GM18909 (cell line): ENCODE data around the gene MOV10.
"Not testable (repeated sequence)": the region's sequence is repeated elsewhere in the genome, so short reads cannot be mapped to it uniquely, and the experiment has no call there.

ENCODE experiments used
- ATAC-seq: cut with Tn5 transposase; IDR thresholded peaks from one replicate; pipeline ENCODE4 v1.9.1; 2021; ENCODE audit warnings: mild to moderate bottlenecking; ENCODE audit not compliant: unreplicated experiment, poor library complexity

MOV10 gene, protein sequence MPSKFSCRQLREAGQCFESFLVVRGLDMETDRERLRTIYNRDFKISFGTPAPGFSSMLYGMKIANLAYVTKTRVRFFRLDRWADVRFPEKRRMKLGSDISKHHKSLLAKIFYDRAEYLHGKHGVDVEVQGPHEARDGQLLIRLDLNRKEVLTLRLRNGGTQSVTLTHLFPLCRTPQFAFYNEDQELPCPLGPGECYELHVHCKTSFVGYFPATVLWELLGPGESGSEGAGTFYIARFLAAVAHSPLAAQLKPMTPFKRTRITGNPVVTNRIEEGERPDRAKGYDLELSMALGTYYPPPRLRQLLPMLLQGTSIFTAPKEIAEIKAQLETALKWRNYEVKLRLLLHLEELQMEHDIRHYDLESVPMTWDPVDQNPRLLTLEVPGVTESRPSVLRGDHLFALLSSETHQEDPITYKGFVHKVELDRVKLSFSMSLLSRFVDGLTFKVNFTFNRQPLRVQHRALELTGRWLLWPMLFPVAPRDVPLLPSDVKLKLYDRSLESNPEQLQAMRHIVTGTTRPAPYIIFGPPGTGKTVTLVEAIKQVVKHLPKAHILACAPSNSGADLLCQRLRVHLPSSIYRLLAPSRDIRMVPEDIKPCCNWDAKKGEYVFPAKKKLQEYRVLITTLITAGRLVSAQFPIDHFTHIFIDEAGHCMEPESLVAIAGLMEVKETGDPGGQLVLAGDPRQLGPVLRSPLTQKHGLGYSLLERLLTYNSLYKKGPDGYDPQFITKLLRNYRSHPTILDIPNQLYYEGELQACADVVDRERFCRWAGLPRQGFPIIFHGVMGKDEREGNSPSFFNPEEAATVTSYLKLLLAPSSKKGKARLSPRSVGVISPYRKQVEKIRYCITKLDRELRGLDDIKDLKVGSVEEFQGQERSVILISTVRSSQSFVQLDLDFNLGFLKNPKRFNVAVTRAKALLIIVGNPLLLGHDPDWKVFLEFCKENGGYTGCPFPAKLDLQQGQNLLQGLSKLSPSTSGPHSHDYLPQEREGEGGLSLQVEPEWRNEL

DNA sequence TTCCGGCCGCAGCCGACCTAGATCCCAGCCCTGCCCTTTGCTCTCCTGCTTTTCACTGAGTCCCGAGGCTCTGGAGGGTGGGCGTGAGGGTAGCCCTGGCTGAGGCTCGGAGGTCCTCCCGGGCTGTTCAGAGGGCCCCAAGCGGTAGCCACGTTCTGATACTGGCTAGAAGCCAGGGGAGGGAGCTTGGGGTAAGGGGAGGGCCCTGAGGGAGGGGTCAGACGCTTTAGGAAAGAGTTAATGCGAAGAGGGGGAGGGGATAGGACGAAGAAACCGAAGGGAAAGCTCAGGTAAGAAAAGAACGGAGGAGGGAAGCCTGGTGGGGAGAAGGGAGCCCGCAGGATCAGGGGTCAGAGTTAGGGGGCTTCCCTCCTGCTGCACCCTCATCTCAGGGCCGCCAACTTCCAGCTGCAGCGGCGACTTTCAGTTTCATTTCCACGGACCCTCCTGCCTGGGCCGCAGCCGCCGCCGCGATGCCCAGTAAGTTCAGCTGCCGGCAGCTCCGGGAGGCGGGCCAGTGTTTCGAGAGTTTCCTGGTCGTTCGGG lies at the start of gene MOV10:
Gene MOV10, plus strand, starts transcription at position 220 of the 546 bp plus-strand sequence. Its CDS starts 254 bp downstream, at position 474.
- peak; percentile 71 for ATAC-seq

DNA sequence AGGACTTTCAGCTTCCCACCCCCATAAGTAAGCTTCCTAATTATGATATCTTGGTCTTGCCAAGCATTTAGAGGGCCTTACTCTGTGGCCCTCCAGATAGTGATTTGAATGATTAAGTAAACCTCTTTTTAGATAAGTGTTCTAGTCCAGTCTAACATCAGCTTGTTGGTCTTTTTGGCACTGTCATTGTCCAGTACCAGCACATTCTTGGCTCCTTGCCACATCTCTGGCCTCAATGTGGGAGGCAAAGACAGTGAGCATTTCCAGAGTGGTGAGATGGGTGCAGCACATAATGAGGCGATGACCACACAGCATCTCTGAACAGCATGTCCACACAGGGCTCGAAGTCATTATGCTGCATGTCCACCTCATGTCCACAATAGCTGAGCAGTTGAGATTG lies 48.8 kb upstream of the MOV10 start:
- no peak for ATAC-seq

DNA sequence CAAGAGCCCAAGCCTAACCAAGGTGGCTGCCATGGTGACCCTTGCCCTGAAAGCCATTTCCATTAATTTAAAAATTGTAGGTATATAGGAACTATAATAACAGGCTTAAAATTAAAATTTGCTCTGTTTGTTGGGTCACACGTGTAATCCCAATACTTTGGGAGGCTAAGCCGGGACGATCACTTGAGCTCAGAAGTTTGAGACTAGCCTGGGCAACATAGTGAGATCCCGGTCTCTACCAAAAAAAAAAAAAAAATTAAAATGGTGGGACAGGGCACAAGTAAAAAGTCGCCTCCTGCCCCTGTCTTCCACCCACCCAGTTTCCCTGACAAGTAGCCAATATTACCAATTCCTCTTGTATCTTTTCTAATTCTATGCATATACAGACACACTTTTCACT lies 48.3 kb upstream of the MOV10 start:
- no peak for ATAC-seq

DNA sequence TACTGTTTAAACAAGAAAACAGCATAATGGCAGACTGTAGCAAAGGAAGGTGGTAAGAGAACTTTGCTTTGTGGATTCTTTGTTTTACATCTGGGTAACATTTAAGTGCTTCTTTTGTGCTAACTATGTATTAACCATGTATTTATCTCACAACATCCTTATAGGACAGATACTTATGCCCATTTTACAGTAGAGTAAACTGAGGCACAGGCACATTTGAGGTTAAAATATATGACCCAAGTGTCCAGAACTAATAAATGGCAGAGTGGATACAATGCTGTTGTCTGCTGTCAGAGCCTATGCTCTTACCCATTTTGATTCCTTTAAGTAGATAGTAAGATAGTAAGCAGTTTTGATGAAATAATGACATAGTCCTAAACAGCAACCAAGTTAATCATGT lies 47.6 kb upstream of the MOV10 start:
- no peak for ATAC-seq

DNA sequence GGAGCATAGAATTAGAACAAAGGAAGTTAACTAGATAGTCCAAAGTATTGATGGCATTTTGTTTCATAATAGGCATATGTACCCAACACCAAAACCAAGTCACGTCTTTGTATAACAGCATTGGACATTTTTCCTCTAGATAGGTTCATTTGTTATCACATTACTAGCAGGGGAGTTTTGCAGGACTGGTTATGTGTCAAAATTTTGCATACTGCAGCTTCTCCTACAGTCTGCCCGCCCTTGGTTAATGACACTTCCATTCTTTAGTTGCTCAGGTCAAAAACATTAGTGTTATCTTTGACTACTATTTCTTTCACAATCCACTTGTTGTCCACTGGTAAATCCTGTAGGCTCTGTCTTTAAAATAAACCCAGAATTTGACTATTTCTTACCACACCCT lies 45.9 kb upstream of the MOV10 start:
- no peak for ATAC-seq

DNA sequence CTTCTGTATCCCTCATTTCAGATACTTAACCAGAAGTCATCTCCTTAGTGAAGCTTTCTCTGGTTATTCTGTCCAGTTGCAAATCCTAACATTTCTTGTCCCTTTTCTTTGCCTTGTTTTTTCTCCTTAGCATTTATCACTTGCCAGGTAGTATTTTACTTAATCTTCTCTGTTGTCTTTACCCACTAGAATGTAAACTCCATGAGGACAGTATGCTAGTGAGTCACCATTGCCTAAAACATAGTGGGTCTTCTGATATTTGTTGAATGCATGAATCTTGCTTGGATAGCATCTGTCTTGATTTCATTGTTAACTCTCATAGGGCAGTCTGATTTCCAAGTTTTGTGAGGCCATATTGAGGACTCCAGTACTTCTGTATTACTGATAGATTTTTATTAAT lies 45.2 kb upstream of the MOV10 start:
- ATAC-seq: no peak

DNA sequence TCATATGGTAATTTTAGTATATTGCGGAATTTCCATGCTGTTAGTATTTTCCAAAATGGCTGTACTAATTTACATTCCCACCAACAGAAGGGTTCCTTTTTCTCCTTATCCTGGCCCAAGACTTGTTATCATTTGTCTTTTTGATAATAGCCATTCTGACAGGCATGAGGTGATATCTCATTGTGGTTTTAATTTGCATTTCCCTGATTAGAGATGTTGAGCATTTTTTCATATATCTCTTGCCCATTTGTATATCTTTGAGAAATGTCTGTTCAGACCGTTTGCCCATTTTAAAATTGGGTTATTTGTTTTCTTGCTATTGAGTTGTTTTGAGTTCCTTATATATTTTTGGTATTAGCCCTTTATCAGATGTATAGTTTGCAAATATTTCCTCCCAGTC lies 40.8 kb upstream of the MOV10 start:
- ATAC-seq: no peak

DNA sequence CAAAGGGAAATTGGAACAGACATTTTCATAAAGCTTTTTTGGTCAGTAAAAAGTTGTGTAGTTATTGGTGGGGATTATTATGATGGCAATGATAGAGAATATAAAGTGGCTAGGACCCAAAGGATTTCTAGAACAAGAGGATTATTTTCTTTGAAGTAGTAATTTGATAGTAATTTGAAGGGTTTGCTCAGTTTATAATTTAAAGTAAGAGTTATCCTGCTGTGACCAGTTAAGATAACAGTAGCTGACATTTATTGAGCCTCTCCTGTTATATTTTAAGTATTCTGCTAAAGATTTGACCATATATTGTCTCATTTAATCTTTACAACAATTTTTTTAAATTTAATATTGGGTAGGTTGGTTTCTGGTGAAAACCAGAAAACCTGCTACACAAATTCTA lies 40.1 kb upstream of the MOV10 start:
- ATAC-seq: no peak

DNA sequence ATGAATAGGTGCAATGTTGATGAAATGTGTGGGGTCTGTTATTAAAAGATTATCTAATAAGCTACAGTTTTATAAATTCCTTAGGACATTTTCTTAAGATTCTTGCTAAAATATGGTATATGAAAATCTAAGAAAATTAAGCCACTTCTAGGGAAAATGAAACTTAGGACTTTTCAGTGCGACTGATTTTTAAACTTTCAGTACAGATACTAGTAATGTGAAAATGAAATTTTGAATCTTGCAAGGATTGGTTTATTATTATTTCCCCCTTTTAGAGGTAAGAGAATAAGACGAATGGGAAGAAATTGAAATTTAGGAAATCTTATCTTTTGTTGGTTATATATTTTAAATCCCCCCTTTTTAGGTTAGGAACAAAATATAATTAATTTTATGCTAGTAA lies 38.4 kb upstream of the MOV10 start:
- no peak for ATAC-seq

DNA sequence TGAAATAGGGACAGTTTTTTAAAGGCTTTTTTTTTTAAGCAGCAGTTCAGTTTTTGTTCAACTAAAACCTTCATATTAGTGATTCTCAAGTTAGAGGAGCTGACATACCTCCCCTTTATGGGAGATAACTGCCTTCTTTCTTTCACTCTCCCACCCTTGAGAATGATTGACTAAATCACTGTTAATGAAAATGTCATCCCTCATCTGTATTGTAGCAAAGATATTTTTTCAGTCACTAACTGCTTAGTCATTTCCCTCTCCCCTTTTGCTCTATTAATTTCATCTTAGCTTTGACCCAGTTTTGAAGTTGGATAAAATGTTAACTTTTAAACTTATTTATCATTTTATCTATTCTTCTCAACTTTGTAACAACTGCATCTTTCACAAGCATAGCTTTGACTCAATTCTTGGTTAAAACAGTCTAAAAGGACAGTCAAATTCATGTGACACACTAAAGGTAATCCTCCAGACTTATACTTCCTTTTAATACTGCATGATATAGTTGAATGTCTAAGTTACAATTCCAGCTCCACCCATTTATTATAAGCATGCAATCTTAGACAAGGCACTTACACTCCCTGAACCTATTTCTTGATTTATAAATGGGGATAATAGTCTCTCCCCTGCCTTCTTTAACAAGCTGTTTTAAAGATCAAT lies 37.7 kb upstream of the MOV10 start:
- ATAC-seq: peak; percentile 50

DNA sequence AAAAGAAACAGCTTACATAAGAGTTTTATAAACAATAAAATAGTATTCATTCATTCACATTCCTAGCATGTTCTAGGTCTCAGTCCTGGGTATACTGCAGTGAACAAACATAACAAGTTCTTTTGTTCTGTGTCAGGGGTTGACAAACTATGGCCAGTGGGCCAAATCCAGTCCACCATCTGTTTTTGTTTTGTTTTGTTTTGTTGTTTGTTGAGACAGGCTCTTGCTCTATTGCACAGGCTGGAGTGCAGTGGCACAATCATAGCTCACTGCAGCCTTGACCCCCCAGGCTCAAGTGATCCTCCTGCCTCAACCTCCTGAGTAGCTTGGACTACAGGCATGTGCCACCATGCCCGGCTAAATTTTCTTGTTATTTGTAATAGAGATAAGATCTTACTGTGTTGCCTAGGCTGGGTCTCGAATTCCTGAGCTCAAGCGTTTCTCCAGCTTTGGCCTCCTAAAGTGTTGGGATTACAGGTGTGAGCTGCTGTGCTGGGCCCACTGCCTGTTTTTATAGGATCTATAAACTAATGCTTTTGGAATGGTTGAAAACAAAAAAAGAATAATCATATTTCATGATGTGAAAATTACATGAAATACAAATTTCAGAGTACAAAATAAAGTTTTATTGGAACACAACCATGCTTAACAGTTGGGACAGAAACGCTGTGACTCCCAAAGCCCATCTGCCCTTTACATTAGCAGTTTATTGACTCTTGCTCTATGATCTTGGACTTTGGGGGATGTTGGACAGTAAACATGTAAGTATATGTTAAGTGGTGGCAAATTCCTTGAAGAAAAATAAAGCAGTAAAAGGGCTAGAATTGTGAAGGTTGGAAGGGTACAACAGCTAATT lies 37.0 kb upstream of the MOV10 start:
- no peak for ATAC-seq

DNA sequence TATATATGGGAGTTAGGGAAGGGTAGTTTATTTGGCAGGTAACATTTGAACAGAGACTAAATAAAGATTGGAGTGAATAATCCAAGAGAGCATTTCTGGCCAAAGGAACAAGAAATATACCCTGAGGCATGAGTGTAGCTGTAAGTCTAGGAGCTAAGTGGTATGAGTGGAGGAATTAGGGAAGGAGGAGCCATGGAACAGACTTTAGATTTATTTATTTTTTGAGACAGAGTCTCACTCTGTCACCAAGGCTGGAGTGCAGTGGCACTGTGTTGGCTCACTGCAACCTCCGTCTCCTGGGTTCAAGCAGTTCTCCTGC lies 36.4 kb upstream of the MOV10 start:
- no peak for ATAC-seq

DNA sequence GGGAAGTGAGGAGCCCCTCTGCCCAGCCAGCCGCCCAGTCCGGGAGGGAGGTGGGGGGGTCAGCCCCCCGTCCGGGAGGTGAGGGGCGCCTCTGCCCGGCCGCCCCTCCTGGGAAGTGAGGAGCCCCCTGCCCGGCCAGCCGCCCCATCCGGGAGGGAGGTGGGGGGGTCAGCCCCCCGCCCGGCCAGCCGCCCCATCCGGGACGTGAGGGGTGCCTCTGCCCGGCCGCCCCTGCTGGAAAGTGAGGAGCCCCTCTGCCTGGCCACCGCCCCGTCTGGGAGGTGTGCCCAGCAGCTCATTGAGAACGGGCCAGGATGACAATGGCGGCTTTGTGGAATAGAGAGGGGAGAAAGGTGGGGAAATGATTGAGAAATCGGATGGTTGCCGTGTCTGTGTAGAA lies 34.0 kb upstream of the MOV10 start:
- not testable (repeated sequence) for ATAC-seq

DNA sequence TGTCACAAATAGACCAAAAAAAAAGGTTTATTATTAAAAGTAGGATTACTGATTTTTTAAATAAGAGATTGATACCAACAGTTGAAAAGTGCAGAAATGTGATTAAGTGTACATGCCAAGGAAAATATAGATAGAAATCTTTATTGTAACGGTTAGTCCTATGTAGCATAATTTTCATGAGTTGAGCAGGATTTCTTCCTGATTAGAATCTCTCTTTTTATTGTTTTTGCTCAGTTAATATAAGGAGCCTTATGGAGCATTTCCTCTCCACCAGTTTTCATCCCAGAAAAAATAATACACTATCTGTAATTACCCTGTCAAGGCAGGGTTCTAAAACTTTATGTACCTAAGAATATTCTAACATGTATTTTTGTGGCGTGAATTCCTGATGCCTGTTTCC lies 31.4 kb upstream of the MOV10 start:
- no peak for ATAC-seq

DNA sequence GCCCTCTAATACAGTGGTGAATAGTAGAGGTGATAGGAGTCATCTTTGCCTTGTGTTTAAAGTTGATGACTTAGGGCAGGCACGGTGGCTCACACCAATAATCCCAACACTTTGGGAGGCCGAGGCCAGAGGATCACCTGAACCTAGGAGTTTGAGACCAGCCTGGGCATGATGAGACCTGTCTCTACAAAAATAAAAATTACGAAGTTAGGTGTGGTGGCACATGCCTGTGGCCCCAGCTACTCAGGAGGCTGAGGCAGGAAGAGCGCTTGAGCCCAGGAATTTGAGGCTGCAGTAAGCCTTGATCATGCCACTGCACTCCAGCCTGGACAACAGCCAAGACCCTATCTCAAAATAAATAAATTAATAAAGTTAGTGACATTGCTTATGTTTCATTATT lies 28.2 kb upstream of the MOV10 start:
- no peak for ATAC-seq

DNA sequence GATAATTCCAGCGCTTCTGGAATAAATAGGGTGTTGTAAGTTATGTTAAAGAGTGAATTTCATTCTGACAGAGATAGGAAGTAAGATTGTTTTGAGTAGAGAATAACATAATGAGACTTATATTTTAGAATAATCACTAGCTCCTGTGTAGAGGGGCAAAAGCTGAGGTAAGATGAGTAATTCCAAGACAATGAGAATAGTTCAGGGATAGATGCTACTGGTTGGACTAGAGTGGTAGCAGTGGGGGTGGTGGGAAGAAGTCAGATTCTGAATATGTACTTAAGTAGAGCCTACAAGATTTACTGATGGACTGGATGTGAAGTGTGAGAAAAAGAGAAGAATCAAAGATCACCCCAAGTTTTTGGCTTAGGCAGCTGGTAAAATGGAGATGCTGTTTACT lies 23.3 kb upstream of the MOV10 start:
- ATAC-seq: no peak

DNA sequence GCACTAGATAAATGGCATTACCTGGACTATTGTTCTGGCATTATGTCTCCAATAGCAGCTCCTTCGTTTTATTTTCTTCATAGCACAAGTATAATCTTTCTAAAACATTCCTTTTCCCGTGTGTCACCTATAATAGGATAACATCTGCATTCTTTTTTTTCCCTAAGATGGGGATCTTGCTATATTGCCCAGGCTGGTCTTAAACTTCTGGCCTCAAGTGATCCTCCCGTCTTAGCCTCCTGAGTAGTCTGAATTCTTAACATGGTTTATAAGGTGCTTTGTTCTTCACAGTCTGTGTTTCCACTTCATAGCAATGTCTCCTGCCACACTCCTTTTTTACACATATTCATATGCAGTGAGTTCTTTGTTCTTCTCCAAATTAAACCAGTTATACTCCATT lies 8.6 kb upstream of the MOV10 start:
- no peak for ATAC-seq

DNA sequence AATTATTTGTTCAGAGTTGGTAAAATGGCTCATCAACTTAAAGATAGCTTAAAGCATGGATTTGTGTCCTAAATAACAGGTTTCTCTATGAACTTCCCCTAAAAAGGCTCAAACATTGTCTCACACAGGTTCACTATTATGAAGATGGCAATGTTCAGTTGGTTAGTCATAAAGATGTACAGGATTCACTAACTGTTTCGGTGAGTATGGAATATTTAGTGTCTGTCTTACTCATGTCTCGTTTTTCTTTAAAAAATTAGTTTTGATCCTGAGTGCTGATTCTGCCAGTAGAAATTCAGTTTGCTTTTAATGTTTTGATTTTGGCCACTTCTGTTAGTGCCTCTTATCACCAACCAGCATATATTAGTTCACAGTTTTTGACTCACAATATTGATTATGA lies 7.5 kb upstream of the MOV10 start:
- no peak for ATAC-seq

DNA sequence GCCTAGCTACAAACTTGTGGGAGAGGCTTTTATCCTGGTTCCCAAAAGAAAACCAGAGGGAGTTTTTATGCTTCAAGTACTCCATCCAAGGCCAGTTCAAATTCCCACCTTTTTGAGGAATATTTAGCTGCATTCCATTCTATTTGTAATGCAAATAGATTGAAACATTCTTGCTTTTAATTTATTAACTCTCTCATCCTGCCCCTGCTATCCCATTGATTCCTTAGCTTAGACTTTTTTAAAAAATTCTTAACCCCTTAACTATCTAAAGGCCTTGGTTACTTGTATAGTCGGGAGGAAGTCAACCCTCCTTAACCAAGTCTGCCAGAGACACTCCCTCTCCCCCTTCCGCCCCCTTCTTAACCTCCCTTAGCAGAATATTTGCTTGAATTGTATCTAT lies 2.5 kb upstream of the MOV10 start:
- ATAC-seq: no peak

DNA sequence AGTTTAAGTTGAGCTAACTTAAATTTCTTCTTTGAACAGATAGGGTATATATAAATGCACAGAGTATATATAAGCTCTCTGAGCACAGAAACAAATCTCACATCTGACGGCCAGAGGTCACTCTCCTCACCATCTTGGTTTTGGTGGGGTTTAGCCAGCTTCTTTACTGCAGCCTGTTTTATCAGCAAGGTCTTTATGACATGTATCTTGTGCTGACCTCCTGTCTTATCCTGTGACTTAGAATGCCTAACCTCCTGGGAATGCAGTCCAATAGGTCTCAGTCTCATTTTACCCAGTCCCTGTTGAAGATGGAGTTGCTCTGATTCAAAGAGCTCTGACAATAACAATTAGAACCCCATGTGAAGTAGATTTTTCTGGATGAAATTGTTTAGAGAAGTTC lies 1.6 kb upstream of the MOV10 start:
- no peak for ATAC-seq
